ENCODE measurements around the gene MBD5.

The MBD5 gene

DNA sequence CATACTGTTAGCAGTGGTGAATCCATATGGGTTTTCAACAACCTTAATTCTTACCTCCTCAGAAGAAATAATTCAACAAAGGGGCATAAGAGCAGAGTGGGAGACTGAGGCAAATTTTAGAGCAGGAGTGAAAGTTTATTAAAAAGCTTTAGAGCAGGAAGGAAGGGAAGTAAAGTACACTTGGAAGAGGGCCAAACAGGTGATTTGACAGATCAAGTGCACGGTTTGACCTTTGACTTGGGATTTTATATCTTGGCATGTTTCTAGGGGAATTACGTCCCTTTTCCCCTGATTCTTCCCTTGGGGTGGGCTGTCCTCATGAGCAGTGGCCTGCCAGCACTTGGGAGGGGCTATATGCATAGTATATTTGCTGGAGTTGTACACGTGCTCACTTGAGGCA, 280.5 kb downstream of the MBD5 start:
- TF ChIP-seq, protein P1, sequence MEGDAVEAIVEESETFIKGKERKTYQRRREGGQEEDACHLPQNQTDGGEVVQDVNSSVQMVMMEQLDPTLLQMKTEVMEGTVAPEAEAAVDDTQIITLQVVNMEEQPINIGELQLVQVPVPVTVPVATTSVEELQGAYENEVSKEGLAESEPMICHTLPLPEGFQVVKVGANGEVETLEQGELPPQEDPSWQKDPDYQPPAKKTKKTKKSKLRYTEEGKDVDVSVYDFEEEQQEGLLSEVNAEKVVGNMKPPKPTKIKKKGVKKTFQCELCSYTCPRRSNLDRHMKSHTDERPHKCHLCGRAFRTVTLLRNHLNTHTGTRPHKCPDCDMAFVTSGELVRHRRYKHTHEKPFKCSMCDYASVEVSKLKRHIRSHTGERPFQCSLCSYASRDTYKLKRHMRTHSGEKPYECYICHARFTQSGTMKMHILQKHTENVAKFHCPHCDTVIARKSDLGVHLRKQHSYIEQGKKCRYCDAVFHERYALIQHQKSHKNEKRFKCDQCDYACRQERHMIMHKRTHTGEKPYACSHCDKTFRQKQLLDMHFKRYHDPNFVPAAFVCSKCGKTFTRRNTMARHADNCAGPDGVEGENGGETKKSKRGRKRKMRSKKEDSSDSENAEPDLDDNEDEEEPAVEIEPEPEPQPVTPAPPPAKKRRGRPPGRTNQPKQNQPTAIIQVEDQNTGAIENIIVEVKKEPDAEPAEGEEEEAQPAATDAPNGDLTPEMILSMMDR (IDR thresholded peaks at IDR 0.05; ENCODE audit: insufficient read depth, low read length, poor library complexity, severe bottlenecking): no peak
- no peak for DNase-seq (ENCODE audit: extremely low read depth, insufficient read length)
- H3K36me3 ChIP-seq (ENCODE audit: control insufficient read depth, insufficient read depth, low read length): no peaks in the 10 kb centered on the region

DNA sequence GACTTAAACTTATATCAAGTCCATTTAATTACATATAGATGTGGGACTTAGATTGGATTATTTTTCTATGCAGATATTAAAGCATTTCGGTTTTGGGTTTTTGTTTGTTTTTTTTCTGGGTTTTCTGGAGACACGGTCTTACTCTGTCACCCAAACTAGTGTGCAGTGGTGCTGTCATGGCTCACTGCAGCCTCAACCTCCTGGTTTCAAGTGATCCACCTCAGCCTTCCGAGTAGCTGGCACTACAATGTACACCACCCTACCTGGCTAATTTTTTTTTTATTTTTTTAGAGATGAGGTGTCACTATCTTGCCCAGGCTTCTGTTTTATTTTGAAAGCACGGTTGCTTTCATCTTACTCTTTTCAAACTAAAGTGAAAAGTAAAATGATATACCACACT, 281.6 kb downstream of the MBD5 start:
- TF ChIP-seq, protein P1 (IDR thresholded peaks at IDR 0.05; ENCODE audit: insufficient read depth, low read length, poor library complexity, severe bottlenecking): no peak
- DNase-seq (ENCODE audit: extremely low read depth, insufficient read length): no peak
- Histone ChIP-seq H3K36me3 (ENCODE audit: control insufficient read depth, insufficient read depth, low read length) (no peaks in the 10 kb centered on the region), H3K27me3 (replicated peaks; ENCODE audit: control insufficient read depth, insufficient read depth, low read length) (no peaks in the 10 kb centered on the region), H3K4me3 (replicated peaks; ENCODE audit: low read depth, low read length) (no peak overlapping the region)

More for the DNA sequence above, 280.5 kb downstream of the MBD5 start:
- H3K4me3 ChIP-seq (replicated peaks; ENCODE audit: low read depth, low read length): no peak overlapping the region
- H3K27me3 ChIP-seq (replicated peaks; ENCODE audit: control insufficient read depth, insufficient read depth, low read length): no peaks in the 10 kb centered on the region

DNA sequence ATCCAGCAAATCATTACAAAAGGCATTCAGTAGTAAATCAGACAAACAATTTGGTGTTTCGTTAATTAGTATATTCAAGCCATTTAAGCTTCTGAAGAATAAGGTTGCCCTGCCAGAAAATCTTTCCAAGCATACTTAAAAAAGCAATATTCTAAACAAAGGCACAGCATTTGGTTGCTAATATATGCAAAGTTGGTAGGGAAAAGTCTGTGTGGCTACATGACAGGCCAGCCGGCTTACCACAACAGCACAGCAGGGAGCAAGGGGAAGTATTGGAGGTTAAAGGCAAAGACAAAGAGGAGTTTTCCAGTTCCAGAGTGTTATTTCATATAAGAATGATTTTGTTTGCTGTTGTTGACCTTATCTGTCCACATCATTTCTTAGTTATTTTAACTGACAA, 282.3 kb downstream of the MBD5 start:
- no peaks in the 10 kb centered on the region for H3K36me3 ChIP-seq (ENCODE audit: control insufficient read depth, insufficient read depth, low read length)
- no peaks in the 10 kb centered on the region for H3K27me3 ChIP-seq (replicated peaks; ENCODE audit: control insufficient read depth, insufficient read depth, low read length)
- H3K4me3 ChIP-seq (replicated peaks; ENCODE audit: low read depth, low read length): no peak overlapping the region
- TF ChIP-seq, protein P1 (IDR thresholded peaks at IDR 0.05; ENCODE audit: insufficient read depth, low read length, poor library complexity, severe bottlenecking): no peak
- no peak for DNase-seq (ENCODE audit: extremely low read depth, insufficient read length)

DNA sequence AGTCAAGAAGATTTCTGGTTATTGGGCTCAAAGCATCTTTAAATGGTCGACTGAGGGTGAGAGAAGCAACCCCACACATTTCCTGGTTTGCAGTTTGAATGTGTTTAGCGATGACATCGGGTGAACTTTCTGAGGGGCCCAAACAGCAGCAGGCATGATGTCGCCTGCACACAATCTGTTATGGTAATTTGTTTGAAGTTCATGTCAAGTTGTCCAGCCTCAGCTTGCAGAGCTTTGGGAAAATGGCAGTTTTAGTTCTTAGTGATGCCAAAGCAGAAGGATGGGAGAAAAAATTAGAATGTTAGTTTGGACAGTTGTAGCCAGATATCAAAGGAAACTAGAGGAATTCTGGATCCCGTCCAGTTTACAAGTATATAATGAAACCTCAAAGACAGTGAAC, 284.6 kb downstream of the MBD5 start:
- Histone ChIP-seq H3K4me3 (replicated peaks; ENCODE audit: low read depth, low read length) (no peak overlapping the region), H3K36me3 (ENCODE audit: control insufficient read depth, insufficient read depth, low read length) (no peaks in the 10 kb centered on the region), H3K27me3 (replicated peaks; ENCODE audit: control insufficient read depth, insufficient read depth, low read length) (no peaks in the 10 kb centered on the region)
- no peak for DNase-seq (ENCODE audit: extremely low read depth, insufficient read length)
- TF ChIP-seq, protein P1 (IDR thresholded peaks at IDR 0.05; ENCODE audit: insufficient read depth, low read length, poor library complexity, severe bottlenecking): no peak

DNA sequence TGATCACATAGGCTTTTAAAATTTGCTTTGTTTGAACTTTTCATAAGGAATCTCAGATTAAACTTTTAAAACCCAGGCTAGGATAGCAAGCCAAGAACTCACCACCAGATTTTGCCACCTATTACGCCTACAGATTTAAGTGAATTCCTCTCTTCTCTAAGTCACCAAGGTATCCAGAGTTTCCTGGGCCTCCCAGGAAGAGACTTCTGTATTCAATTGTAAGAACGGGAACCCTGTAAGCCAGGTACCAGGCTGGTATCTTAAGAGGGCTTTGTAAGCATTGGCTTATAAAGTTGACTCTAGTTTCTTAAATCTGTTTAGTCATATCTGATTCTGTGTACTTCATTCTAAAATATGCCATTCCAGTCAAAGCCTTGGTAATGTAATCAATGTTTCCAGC, 285.1 kb downstream of the MBD5 start:
- DNase-seq (ENCODE audit: extremely low read depth, insufficient read length): no peak
- Histone ChIP-seq H3K4me3 (replicated peaks; ENCODE audit: low read depth, low read length) (no peak overlapping the region), H3K27me3 (replicated peaks; ENCODE audit: control insufficient read depth, insufficient read depth, low read length) (no peaks in the 10 kb centered on the region), H3K36me3 (ENCODE audit: control insufficient read depth, insufficient read depth, low read length) (no peaks in the 10 kb centered on the region)
- TF ChIP-seq, protein P1 (IDR thresholded peaks at IDR 0.05; ENCODE audit: insufficient read depth, low read length, poor library complexity, severe bottlenecking): no peak

DNA sequence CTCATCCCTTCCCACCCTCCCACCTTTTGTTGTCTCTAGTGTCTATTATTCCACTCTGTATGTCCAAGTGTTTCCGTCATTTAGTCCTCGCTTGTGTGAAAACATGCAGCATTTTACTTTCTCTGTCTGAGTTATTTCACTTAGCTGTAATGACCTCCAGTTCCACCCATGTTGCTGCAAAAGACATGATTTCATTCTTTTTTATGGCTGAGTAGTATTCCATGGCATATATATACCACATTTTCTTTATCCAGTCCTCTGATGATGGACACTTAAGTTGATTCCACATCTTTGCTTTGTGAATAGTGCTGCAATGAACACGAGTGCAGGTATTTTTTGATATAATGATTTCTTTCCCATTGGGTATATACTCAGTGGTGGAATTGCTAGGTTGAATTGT, 296.7 kb downstream of the MBD5 start:
- Histone ChIP-seq H3K36me3 (ENCODE audit: control insufficient read depth, insufficient read depth, low read length) (peaks cover 3% of the 10 kb centered on the region), H3K4me3 (replicated peaks; ENCODE audit: low read depth, low read length) (no peak overlapping the region), H3K27me3 (replicated peaks; ENCODE audit: control insufficient read depth, insufficient read depth, low read length) (no peaks in the 10 kb centered on the region)
- TF ChIP-seq, protein P1 (IDR thresholded peaks at IDR 0.05; ENCODE audit: insufficient read depth, low read length, poor library complexity, severe bottlenecking): no peak
- no peak for DNase-seq (ENCODE audit: extremely low read depth, insufficient read length)

Measured in GM06990 (cell line).